ENCODE measurements around the gene APOBR.
"Not testable (repeated sequence)": the region's sequence is repeated elsewhere in the genome, so short reads cannot be mapped to it uniquely, and the experiment has no call there.

APOBR gene

GRCh38 chr16:28521436-28521835 is 27.0 kb downstream of the APOBR start:
- TF ChIP-seq CTCF (IDR thresholded peaks at IDR 0.05; ENCODE audit: borderline replicate concordance, control extremely low read depth, extremely low read depth, insufficient read depth, missing control alignments): no peak
- in situ Hi-C loops (cut with MboI; ENCODE audit: low sequenced_read_pairs, unreplicated experiment): no loop called here
- DNase-seq (ENCODE audit: low spot score): no peak

GRCh38 chr16:28522792-28523191 is 28.3 kb downstream of the APOBR start:
- DNase-seq (ENCODE audit: low spot score): no peak
- in situ Hi-C loops (cut with MboI; ENCODE audit: low sequenced_read_pairs, unreplicated experiment): no loop called here
- TF ChIP-seq CTCF (IDR thresholded peaks at IDR 0.05; ENCODE audit: borderline replicate concordance, control extremely low read depth, extremely low read depth, insufficient read depth, missing control alignments): no peak

GRCh38 chr16:28524681-28525171 is 30.3 kb downstream of the APOBR start:
- in situ Hi-C loops (cut with MboI; ENCODE audit: low sequenced_read_pairs, unreplicated experiment): loop anchor here (25.0 kb wide), 1 partner anchor 237 kb away; the partner anchor contains the start of gene SBK1
- TF ChIP-seq CTCF (IDR thresholded peaks at IDR 0.05; ENCODE audit: borderline replicate concordance, control extremely low read depth, extremely low read depth, insufficient read depth, missing control alignments): no peak
- DNase-seq (ENCODE audit: low spot score): no peak

DNA sequence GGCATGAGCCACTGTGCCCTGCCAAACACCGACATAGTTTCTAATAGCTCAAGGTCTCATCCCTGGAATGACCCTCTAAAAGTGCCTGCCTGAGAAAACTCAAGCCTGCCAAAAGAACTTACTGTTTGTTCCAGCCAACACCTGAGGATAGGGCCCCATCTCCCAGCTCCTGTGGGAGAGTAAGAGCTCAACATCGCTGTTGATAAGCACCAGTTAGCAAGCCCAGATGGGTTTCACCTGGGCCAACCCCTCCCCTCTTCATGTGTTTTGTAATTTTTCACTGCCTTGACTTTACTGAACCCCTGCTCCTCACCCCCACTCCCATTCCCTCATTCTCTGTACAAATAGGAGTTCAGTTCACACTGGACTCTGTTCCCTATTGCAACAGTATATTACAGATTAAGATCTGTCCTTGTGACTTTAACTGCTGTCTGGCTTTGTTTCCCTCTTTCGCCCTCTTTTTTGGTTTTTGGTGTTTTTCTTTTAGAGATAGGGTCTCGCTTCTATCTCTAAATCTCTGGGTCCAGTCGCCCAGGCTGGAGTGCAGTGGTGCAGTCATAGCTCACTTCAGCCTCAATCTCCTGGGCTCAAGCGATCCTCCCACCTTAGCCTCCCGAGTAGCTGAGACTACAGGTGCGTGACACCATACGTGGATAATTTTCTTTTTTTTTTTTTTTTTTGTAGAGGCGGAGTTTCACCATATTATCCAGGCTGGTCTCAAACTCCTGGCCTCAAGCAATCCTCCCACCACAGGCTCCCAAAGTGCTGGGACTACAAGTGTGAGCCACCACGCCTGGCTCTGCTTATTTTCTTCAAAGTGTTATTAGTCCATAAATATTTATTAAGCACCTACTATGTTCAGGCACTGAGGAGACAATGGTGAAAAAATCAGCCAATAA is 32.0 kb downstream of the APOBR start:
- no peak for TF ChIP-seq CTCF (IDR thresholded peaks at IDR 0.05; ENCODE audit: borderline replicate concordance, control extremely low read depth, extremely low read depth, insufficient read depth, missing control alignments)
- no peak for DNase-seq (ENCODE audit: low spot score)
- in situ Hi-C loops (cut with MboI; ENCODE audit: low sequenced_read_pairs, unreplicated experiment): loop anchor here (25.0 kb wide), 1 partner anchor 239 kb away; the partner anchor contains the start of gene SBK1

GRCh38 chr16:28527100-28527785 is 32.8 kb downstream of the APOBR start:
- in situ Hi-C loops (cut with MboI; ENCODE audit: low sequenced_read_pairs, unreplicated experiment): loop anchor here (25.0 kb wide), 1 partner anchor 240 kb away; the partner anchor contains the start of gene SBK1
- not testable (repeated sequence) for DNase-seq (ENCODE audit: low spot score)

DNA sequence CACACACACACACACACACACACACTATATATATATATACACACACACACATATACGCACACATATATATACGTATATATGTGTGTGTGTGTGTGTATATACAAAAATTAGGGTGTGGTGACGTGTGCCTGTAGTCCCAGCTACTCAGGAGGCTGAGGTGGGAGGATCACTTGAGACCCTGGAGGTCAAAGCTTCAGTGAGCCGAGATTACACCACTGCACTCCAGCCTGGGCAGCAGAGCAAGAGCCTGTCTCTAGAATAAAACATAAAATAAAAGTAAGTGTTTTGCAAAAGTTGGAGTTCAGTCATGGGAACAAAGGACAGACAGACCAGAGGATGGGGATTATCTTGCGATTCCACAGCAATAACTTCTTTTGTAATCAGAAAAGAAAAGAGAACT is 33.5 kb downstream of the APOBR start:
- TF ChIP-seq CTCF (IDR thresholded peaks at IDR 0.05; ENCODE audit: borderline replicate concordance, control extremely low read depth, extremely low read depth, insufficient read depth, missing control alignments): no peak
- no peak for DNase-seq (ENCODE audit: low spot score)
- in situ Hi-C loops (cut with MboI; ENCODE audit: low sequenced_read_pairs, unreplicated experiment): loop anchor here (25.0 kb wide), 1 partner anchor 241 kb away; the partner anchor contains the start of gene SBK1

Measured in GM13976 (cell line).